Esophagus squamous epithelium (tissue), 5 donors: ENCODE data around the gene SLC41A1. TPM values are rescaled to one million over a fixed set of nuclear protein-coding genes. Genes with fewer than 3 reads are reported as not detected.

ENCODE experiments used
- DNase-seq: peaks from one replicate; lab custom pipeline; 2025; lab: John Stamatoyannopoulos, UW
- H3K27ac ChIP-seq, 4 donors: fragments of 200-600 bp; sonication (generic); one replicate each; pipeline ENCODE4 v1.5.1; 2016 to 2019; ENCODE audit warnings: mild to moderate bottlenecking in 1 of 4
- H3K27me3 ChIP-seq, 4 donors: fragments of 200-600 bp; sonication (generic); 1 replicate in 3 of 4; 2 replicates in 1 of 4; pipeline versions ENCODE4 v1.5.1 to v1.6.0; 2017 to 2021; ENCODE audit warnings: antibody characterized with exemption in 1 of 4
- H3K36me3 ChIP-seq, 3 donors: fragments of 200-600 bp; sonication (generic); one replicate each; pipeline ENCODE4 v1.5.1; 2016 to 2019
- H3K4me1 ChIP-seq, 3 donors: fragments of 200-600 bp; sonication (generic); one replicate each; pipeline ENCODE4 v1.5.1; 2017 to 2019
- H3K4me3 ChIP-seq, 4 donors: fragments of 200-600 bp; sonication (generic); 1 replicate in 3 of 4; 2 replicates in 1 of 4; pipeline ENCODE4 v1.5.1; 2016 to 2019; ENCODE audit warnings: mild to moderate bottlenecking in 2 of 4, moderate library complexity in 1 of 4
- H3K9me3 ChIP-seq, 3 donors: fragments of 200-600 bp; sonication (generic); one replicate each; pipeline ENCODE4 v1.5.1; 2016 to 2019
- POLR2A ChIP-seq, 4 donors: fragments of 450-650 bp; IDR thresholded peaks; one replicate each; pipeline ENCODE4 v1.6.1; 2017; ENCODE audit warnings: antibody characterized with exemption in 4 of 4, mild to moderate bottlenecking in 4 of 4, moderate library complexity in 3 of 4
- WGBS, 2 donors: methylation state at CpG; one replicate each; pipeline ENCODE4 v1.1.5; 2018; 5-methylcytosine and 5-hydroxymethylcytosine counted together
- intact Hi-C: fragments of 100-400 bp; cut with DNase I; formaldehyde crosslinking; loops from one replicate; pipeline ENCODE4 v1.15.0; 2022
- total RNA-seq, 4 donors: library from RNA; depleted of rRNA; stranded (reverse); fragments of >200 nt; gene quantifications; one replicate each; pipeline ENCODE4 v1.1.0, GENCODE V29; 2016
- TF ChIP-seq, protein P1 (sequence below), 6 experiments: fragments of 450-650 bp in 4 of 6; fragments of 200-600 bp in 2 of 6; sonication (generic) in 2 of 6; IDR thresholded peaks; one replicate each; pipeline ENCODE4 v1.5.1; 2016 to 2019; ENCODE audit warnings: antibody characterized with exemption in 6 of 6, mild to moderate bottlenecking in 4 of 6, moderate library complexity in 4 of 6
- donor health status: DM: yes; HTN: yes; CAD: no.

The SLC41A1 gene
- total RNA-seq, 4 donors from 2014 or later, result 5.2 to 14.1 (median 8.3) TPM

- no peak for TF ChIP-seq POLR2A (IDR thresholded peaks at IDR 0.05)
- TF ChIP-seq, protein P1, sequence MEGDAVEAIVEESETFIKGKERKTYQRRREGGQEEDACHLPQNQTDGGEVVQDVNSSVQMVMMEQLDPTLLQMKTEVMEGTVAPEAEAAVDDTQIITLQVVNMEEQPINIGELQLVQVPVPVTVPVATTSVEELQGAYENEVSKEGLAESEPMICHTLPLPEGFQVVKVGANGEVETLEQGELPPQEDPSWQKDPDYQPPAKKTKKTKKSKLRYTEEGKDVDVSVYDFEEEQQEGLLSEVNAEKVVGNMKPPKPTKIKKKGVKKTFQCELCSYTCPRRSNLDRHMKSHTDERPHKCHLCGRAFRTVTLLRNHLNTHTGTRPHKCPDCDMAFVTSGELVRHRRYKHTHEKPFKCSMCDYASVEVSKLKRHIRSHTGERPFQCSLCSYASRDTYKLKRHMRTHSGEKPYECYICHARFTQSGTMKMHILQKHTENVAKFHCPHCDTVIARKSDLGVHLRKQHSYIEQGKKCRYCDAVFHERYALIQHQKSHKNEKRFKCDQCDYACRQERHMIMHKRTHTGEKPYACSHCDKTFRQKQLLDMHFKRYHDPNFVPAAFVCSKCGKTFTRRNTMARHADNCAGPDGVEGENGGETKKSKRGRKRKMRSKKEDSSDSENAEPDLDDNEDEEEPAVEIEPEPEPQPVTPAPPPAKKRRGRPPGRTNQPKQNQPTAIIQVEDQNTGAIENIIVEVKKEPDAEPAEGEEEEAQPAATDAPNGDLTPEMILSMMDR (IDR thresholded peaks at IDR 0.05), result no peak
- no peaks in the 10 kb centered on the region for H3K36me3 ChIP-seq
- WGBS, 2 donors, result 95 to 96% methylated on average over 3 of the region's 3 CpGs
- intact Hi-C loops, result no loop called here
- H3K27ac ChIP-seq, result no peak overlapping the region
- H3K4me3 ChIP-seq, result no peak overlapping the region
- DNase-seq, result no peak
- H3K27me3 ChIP-seq, result no peaks in the 10 kb centered on the region
- peaks cover 0 to 1% (median 0%) of the 10 kb centered on the region in 3 donors for H3K4me1 ChIP-seq
- H3K9me3 ChIP-seq, result no peaks in the 10 kb centered on the region
Measured at GRCh38 chr1:205756552-205756951, 56.4 kb downstream of the SLC41A1 start.

- no peak for DNase-seq
- intact Hi-C loops, result no loop called here
- TF ChIP-seq, protein P1 (IDR thresholded peaks at IDR 0.05), result no peak
- no peak for TF ChIP-seq POLR2A (IDR thresholded peaks at IDR 0.05)
- no peak overlapping the region for H3K27ac ChIP-seq
- no peaks in the 10 kb centered on the region for H3K36me3 ChIP-seq
- H3K4me1 ChIP-seq, result peaks cover 0 to 5% (median 3%) of the 10 kb centered on the region in 3 donors
- no peaks in the 10 kb centered on the region for H3K27me3 ChIP-seq
- WGBS, 2 donors, result 76 to 89% methylated on average over 5 of the region's 5 CpGs
- no peaks in the 10 kb centered on the region for H3K9me3 ChIP-seq
- H3K4me3 ChIP-seq, result no peak overlapping the region
Measured at GRCh38 chr1:205754857-205755256, 58.1 kb downstream of the SLC41A1 start.

DNA sequence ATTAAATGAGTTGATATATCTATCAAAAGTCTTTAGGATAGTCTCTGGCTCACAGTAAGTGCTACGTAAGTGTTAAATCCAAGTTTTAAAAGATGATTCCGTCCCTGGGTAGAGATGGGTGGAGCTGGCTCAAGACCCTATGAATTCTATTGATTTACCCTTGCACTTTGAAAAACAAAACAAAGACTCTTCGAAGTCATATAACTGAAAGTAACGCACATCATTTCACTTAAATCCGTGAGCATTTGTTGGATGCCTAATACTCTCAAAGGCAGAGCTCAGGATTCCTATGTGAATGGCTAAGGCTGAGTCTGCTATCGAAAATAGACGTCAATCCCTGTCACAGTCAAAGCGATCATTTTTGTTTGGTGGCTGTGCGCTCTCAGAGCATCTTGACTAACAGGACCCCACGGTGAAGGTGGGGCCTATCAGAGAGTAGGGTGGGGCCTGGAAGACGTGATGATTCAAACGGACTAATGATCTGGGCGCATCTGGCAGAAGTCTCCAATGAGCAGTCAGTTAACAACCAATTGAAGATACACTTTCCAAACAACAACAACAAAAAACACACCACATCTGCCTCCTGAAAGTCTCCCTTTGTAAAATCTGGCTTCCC is 61.9 kb downstream of the SLC41A1 start:
- Histone ChIP-seq H3K27ac (peak overlapping the region in 1 of 4 donors; percentile 98), H3K9me3 (no peaks in the 10 kb centered on the region), H3K36me3 (no peaks in the 10 kb centered on the region), H3K4me1 (peaks cover 14 to 29% (median 18%) of the 10 kb centered on the region in 3 donors), H3K27me3 (no peaks in the 10 kb centered on the region), H3K4me3 (peak overlapping the region in 1 of 4 donors; percentile 94)
- TF ChIP-seq POLR2A (IDR thresholded peaks at IDR 0.05), result no peak
- TF ChIP-seq, protein P1 (IDR thresholded peaks at IDR 0.05), result no peak
- 76 to 78% methylated on average over 12 to 13 of the region's 13 CpGs for WGBS, 2 donors
- intact Hi-C loops, result no loop called here
- DNase-seq, result no peak

GRCh38 chr1:205750138-205751035 is 62.6 kb downstream of the SLC41A1 start, which contains the start of gene NUCKS1:
Gene NUCKS1, minus strand, starts transcription at chr1:205750182. Its CDS starts 209 bp downstream, at chr1:205749973.
- H3K4me3 ChIP-seq, result peak within 1 kb of the TSS; percentile 74 to 94 (median 88)
- TF ChIP-seq, protein P1 (IDR thresholded peaks at IDR 0.05), result peak in 5 of 6 experiments; percentile 20 to 52 (median 29)
- peak in 1 of 4 donors; percentile 11 for TF ChIP-seq POLR2A (IDR thresholded peaks at IDR 0.05)
- H3K36me3 ChIP-seq, result no peaks in the 10 kb centered on the region
- intact Hi-C loops, result no loop called here
- 0% methylated on average over 17 to 20 of the region's 27 CpGs for WGBS, 2 donors
- H3K9me3 ChIP-seq, result no peaks in the 10 kb centered on the region
- peak; percentile 93 for DNase-seq
- H3K27ac ChIP-seq, result peak within 1 kb of the TSS; percentile 98 to 100 (median 99)
- H3K27me3 ChIP-seq, result no peaks in the 10 kb centered on the region
- peaks cover 14 to 37% (median 21%) of the 10 kb centered on the region in 3 donors for H3K4me1 ChIP-seq
